GM12865 (cell line): ENCODE results near the gene UHRF1.

Experiments
- DNase-seq: peaks from one replicate; pipeline ENCODE4 v3.0.0; 2010; ENCODE audit warnings: low read depth
- H3K4me3 ChIP-seq: 2 replicates; pipeline ENCODE4 v1.5.1; 2011; ENCODE audit warnings: mild to moderate bottlenecking, low read depth, low read length, control low read depth
- CTCF ChIP-seq: IDR thresholded peaks from 2 replicates; pipeline ENCODE4 v1.5.1; 2011; ENCODE audit warnings: low read length, control low read depth, low read depth, inconsistent platforms; ENCODE audit not compliant: insufficient read depth; ENCODE audit errors: missing control alignments

The UHRF1 gene

GRCh38 chr19:4997297-4997696, 88.0 kb downstream of the UHRF1 start:
- no peak for DNase-seq
- TF ChIP-seq CTCF: no peak
- no peak overlapping the region for H3K4me3 ChIP-seq

GRCh38 chr19:5000120-5000611, 90.9 kb downstream of the UHRF1 start:
- no peak overlapping the region for H3K4me3 ChIP-seq
- TF ChIP-seq CTCF: no peak
- no peak for DNase-seq

- TF ChIP-seq CTCF: peak; percentile 64
- no peak overlapping the region for H3K4me3 ChIP-seq
- DNase-seq: peak; percentile 54
Observed at GRCh38 chr19:5001615-5002014, 92.3 kb downstream of the UHRF1 start.

- DNase-seq: no peak
- H3K4me3 ChIP-seq: no peak overlapping the region
- TF ChIP-seq CTCF: no peak
Observed at GRCh38 chr19:5002143-5002542, 92.8 kb downstream of the UHRF1 start.

- no peak for DNase-seq
- no peak for TF ChIP-seq CTCF
- H3K4me3 ChIP-seq: no peak overlapping the region
Observed at GRCh38 chr19:5003781-5004180, 94.5 kb downstream of the UHRF1 start.

GRCh38 chr19:5005096-5005495, 95.8 kb downstream of the UHRF1 start:
- no peak for TF ChIP-seq CTCF
- no peak for DNase-seq
- no peak overlapping the region for H3K4me3 ChIP-seq

- H3K4me3 ChIP-seq: no peak overlapping the region
- DNase-seq: no peak
- TF ChIP-seq CTCF: no peak
Observed at GRCh38 chr19:5006201-5006600, 96.9 kb downstream of the UHRF1 start.
